ENCODE data around the gene IQCE.

The IQCE gene

DNA sequence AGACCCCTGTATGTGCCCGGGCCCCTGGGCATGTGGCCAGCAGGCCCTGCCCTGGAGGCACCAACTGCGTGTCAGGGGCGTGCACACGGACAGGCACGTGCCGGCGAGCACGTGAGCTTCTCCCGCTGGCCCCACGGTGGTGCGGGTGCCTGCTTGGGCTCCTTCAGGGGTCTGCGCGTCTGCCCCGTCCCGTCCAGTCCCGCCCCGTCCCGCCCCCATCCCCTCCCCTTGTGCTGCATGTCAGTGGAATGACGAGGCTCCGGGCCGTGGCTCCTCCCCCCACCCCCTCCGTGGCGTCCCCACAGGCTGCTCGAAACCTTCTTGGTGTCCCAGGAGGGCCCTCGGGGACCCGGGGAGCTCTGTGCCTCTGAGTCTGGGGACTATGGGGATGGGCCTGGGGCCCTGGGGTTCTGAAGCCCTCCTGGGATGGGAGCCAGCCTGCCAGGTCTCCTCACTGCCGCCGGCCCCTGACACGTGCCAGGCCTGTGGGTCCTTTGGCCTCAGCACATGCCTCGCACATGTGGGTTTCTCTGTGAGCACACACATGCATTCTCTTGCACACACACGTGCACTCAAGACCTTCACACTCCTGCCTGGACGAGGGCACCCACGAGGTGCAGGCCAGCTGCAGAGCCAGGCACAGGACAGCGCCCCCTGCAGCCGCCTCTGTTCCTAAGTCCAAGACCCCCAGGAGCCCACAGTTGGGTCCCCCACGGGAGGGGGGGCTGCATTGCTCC lies 101.7 kb downstream of the IQCE start:
- DNase-seq (ENCODE audit: low read depth in 3 of 3, low spot score in 1 of 3) = no peak

DNA sequence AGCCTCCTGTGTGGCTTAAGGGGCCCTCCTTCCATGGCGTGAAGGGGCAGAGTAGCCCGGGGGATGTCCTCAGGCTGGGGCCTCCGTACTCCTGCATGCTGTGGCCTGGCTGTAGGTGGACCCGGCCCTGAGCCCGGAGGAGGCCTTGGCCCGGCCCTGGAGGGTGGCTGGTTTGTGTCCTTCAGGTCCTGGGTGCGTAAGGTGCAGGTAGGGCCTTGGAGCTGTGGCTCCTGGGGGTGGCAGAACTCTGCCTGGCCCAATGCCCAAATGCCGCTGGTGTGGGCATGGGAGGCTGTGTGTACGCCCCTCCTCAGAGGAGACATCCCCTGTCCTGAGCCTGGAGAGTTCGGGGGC lies 102.3 kb downstream of the IQCE start:
- DNase-seq (ENCODE audit: low read depth in 3 of 3, low spot score in 1 of 3) = no peak

DNA sequence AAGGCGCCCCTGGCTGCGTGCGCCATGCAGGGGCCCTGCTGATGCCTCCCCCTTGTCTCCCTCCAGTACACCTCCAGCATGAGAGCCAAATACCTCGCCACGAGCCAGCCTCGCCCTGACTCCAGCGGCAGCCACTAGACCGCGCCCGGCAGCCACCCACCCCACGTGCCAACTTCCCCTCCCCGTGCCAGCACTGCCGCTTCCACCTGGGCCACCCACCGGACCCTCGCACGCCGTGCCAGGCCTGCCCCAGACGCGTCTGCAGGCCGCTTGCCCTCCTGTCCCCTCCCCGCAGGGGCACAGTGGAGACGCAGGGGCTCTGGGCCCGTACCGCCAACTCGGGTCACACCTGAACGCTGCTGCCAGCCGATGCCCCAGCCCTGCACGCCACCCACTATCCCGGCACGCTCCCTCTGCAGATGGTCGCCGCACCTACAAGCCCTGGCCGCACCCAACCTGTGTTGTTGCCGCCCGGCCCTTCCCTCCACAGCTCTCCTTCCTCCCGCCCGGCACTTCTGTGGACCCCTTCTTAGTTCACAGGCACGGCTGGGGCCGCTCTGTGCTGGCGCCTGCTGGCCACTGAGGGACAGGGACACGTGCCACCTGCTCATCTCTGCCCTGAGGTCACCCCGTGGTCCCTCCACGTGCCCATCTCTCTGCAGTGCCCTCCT lies 103.0 kb downstream of the IQCE start:
- no peak for DNase-seq (ENCODE audit: low read depth in 3 of 3, low spot score in 1 of 3)

DNA sequence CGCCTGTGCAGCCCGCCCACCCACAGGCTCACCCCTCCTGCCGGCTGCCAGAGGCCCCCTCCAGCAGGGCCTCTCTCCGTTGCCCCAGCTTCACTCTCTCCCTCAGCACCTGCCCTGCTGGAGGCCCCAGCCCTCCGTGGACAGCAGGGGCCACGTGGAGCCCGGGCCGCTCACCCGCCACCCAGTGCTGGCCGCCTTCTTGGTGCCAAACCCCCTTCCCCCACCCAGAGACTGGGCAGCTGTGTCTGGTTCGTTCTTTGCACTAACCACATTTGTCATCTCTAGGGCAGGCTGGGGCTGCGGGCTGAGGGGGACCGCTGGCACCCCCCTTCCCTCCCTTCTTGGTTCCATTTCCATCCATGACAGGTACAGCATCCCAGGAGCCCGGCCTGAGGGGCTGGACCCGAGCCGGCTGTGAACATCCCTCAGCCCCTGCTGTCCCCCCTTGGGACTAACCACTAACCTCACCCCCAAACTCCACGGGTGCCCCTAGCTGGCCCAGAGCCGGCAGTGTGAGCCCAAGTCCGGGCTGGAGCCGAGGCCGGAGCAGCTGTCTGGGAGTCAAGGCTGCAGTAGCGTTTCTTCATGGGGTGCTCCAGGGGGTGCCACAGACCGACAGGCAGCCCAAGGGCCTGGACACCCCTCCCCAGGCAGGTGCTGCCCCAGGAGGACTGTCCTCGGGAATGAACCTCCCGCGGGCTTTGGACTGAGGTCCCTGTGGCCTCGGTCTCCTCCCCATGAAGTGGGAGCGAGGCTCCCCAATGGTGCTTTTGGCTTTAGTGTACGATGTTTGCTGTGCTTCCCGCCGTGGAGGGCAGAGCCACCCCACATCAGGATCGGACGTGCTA lies 103.7 kb downstream of the IQCE start:
- no peak for DNase-seq (ENCODE audit: low read depth in 3 of 3, low spot score in 1 of 3)

DNA sequence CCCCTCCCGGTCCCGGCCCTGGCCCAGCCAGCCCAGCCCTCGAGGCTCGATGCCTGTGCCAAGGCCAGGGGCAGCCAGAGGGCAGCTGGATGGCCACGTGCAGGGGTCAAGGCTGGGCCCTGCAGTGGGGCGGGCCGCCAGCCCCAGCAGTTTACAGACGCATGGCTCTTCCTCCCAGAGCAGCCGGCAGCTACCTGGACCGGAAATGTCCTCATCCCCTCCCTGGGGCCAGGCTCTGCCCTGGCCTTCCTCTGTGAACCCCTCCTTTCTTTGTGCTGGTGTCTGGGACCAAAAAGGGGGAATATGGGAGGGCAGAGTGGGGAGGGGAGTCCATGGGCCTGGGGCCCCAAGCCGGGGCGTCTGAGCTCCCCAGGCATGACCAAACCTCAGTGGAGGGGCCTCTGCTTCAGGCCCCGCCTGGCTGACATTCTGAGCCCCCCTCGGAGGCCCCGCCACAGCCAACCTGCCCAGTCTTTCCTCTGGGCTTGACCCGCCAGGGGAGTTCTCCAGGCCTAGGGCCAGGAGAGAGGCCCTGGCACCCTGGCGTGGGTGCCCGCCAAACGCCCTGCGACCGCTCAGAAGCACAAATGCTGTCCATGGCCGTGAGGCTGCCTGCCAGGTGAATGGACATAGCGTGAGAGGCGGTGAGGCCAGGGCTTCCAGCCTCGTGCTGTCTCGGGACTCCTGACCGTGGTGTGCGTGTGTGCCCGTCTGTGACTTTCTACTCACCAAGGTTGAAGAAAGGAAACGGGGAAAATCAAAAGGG lies 104.5 kb downstream of the IQCE start:
- no peak for DNase-seq (ENCODE audit: low read depth in 3 of 3, low spot score in 1 of 3)

DNA sequence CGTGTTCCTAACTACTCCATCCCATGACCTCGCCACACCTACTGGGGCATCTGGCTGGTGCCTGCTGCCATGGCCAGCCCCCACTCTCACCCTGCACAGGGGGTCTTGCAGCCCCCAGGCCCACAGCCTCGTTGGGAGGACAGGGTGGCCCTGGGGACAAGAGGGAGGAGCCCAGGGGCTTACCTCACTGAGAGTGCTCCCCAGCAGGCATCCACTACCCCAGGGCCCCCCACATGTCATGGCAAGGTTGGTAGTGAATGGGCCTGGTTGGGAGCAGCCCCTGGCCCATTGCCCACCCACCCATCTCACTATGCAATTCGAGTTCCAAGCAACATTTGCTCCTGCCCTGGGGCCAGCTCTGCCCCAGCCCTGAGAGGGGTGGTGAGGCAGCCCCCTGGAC lies 105.2 kb downstream of the IQCE start:
- DNase-seq (ENCODE audit: low read depth in 3 of 3, low spot score in 1 of 3) = no peak
